ENCODE measurements around the gene ERBIN. TPM values are rescaled to one million over a fixed set of nuclear protein-coding genes. Genes with fewer than 3 reads are reported as not detected.
"Not testable (repeated sequence)": the region's sequence is repeated elsewhere in the genome, so short reads cannot be mapped to it uniquely, and the experiment has no call there.

Gene ERBIN
- total RNA-seq, 1 experiment from 2014 or later: 88.4 TPM

DNA sequence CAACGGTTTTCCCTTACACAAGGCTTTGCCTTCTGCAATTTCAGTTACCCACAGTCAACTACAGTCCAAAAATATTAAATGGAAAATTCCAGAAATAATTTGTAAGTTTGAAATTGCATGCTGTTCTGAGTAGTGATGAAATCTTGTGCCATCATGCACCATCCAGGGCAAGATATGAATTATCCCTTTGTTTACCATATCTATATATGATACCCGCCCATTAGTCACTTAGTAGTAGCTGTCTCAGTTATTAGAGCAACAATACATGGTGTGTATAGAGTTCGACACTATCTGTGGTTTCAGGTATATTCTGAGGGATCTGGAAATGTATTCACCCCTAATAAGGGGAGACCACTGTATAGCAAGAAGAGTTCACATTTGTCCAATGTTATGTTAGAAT, 29.4 kb downstream of the ERBIN start:
- Histone ChIP-seq H3K9me3 (ENCODE audit: control insufficient read depth, insufficient read depth, low read depth, low read length) (no peaks in the 10 kb centered on the region), H3K27ac (ENCODE audit: low read length) (no peak overlapping the region), H3K4me3 (ENCODE audit: low read depth in 2 of 2, low read length in 2 of 2) (no peak overlapping the region), H3K36me3 (ENCODE audit: control insufficient read depth, insufficient read depth, low read length) (no peaks in the 10 kb centered on the region), H3K27me3 (ENCODE audit: control insufficient read depth, insufficient read depth, low read length) (no peaks in the 10 kb centered on the region), H3K4me1 (ENCODE audit: control insufficient read depth, insufficient read depth, low read length) (no peaks in the 10 kb centered on the region; the same call in 1 of the 2 replicates)
- TF ChIP-seq POLR2AphosphoS5 (IDR thresholded peaks at IDR 0.05; ENCODE audit: low read depth, low read length) (no peak), SIN3A (IDR thresholded peaks at IDR 0.05; ENCODE audit: borderline replicate concordance, insufficient read depth, low read depth, low read length) (no peak), TCF7L2 (IDR thresholded peaks at IDR 0.05; ENCODE audit: low read depth, low read length) (no peak)
- TF ChIP-seq, protein P1, sequence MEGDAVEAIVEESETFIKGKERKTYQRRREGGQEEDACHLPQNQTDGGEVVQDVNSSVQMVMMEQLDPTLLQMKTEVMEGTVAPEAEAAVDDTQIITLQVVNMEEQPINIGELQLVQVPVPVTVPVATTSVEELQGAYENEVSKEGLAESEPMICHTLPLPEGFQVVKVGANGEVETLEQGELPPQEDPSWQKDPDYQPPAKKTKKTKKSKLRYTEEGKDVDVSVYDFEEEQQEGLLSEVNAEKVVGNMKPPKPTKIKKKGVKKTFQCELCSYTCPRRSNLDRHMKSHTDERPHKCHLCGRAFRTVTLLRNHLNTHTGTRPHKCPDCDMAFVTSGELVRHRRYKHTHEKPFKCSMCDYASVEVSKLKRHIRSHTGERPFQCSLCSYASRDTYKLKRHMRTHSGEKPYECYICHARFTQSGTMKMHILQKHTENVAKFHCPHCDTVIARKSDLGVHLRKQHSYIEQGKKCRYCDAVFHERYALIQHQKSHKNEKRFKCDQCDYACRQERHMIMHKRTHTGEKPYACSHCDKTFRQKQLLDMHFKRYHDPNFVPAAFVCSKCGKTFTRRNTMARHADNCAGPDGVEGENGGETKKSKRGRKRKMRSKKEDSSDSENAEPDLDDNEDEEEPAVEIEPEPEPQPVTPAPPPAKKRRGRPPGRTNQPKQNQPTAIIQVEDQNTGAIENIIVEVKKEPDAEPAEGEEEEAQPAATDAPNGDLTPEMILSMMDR (IDR thresholded peaks at IDR 0.05): no peak
- TF ChIP-seq, protein P2, sequence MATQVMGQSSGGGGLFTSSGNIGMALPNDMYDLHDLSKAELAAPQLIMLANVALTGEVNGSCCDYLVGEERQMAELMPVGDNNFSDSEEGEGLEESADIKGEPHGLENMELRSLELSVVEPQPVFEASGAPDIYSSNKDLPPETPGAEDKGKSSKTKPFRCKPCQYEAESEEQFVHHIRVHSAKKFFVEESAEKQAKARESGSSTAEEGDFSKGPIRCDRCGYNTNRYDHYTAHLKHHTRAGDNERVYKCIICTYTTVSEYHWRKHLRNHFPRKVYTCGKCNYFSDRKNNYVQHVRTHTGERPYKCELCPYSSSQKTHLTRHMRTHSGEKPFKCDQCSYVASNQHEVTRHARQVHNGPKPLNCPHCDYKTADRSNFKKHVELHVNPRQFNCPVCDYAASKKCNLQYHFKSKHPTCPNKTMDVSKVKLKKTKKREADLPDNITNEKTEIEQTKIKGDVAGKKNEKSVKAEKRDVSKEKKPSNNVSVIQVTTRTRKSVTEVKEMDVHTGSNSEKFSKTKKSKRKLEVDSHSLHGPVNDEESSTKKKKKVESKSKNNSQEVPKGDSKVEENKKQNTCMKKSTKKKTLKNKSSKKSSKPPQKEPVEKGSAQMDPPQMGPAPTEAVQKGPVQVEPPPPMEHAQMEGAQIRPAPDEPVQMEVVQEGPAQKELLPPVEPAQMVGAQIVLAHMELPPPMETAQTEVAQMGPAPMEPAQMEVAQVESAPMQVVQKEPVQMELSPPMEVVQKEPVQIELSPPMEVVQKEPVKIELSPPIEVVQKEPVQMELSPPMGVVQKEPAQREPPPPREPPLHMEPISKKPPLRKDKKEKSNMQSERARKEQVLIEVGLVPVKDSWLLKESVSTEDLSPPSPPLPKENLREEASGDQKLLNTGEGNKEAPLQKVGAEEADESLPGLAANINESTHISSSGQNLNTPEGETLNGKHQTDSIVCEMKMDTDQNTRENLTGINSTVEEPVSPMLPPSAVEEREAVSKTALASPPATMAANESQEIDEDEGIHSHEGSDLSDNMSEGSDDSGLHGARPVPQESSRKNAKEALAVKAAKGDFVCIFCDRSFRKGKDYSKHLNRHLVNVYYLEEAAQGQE (IDR thresholded peaks at IDR 0.05; ENCODE audit: insufficient read depth in 1 of 2, low read depth in 2 of 2, low read length in 1 of 2): no peak
- in situ Hi-C loops (cut with HindIII; ENCODE audit: low pct_unique_long_range_greater_than_20kb, low sequenced_read_pairs) (no loop called here), intact Hi-C loops (cut with micrococcal nuclease; ENCODE audit: unreplicated experiment) (no loop called here)
- ATAC-seq (peak; percentile 67), DNase-seq (ENCODE audit: low read depth, low spot score) (no peak)
- no TSS peak for BruUV-seq (replicated peaks)
- POLR2A ChIA-PET: interaction anchor here (0.6 kb wide), 1 partner anchor 9 kb away, joined by 7 read pairs; no protein-coding TSS in a partner anchor
- CTCF ChIA-PET: no interaction called here

DNA sequence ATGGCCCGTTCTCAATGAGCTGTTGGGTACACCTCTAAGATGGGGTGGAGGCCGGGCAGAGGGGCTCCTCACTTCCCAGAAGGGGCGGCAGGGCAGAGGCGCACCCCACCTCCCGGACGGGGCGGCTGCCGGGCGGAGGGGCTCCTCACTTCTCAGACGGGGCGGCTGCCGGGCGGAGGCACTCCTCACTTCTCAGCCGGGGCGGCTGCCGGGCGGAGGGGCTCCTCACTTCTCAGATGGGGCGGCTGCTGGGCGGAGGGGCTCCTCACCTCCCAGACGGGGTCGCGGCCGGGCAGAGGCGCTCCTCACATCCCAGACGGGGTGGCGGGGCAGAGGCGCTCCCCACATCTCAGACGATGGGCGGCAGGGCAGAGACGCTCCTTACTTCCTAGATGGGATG, 31.3 kb downstream of the ERBIN start:
- BruUV-seq (replicated peaks); in situ Hi-C loops (cut with HindIII; ENCODE audit: low pct_unique_long_range_greater_than_20kb, low sequenced_read_pairs); H3K9me3 ChIP-seq (ENCODE audit: control insufficient read depth, insufficient read depth, low read depth, low read length); ATAC-seq; POLR2A ChIA-PET; H3K4me3 ChIP-seq (ENCODE audit: low read depth in 2 of 2, low read length in 2 of 2); H3K27me3 ChIP-seq (ENCODE audit: control insufficient read depth, insufficient read depth, low read length); DNase-seq (ENCODE audit: low read depth, low spot score); intact Hi-C loops (cut with micrococcal nuclease; ENCODE audit: unreplicated experiment); H3K4me1 ChIP-seq (ENCODE audit: control insufficient read depth, insufficient read depth, low read length); H3K27ac ChIP-seq (ENCODE audit: low read length); H3K36me3 ChIP-seq (ENCODE audit: control insufficient read depth, insufficient read depth, low read length); CTCF ChIA-PET: not testable (repeated sequence)

DNA sequence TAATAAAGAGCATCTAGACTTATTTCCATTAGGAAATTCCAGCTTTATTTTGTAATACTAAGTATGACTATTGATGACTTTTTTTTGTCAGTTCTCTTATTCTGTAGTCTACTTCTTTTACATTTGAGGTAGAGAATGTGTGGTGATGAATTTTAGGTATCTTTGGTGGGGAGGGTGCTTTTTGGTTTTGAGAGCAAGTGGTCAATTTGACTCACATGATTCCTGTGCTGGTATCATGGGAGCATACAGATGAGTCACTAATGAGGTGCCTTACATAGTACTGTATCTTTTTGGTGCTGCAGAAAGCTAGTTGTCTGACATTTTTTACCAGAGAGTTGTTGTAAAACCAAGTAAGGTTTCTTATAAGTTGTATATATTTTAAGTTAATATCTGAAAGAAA, 35.3 kb downstream of the ERBIN start:
- Histone ChIP-seq H3K4me3 (ENCODE audit: low read depth in 2 of 2, low read length in 2 of 2) (no peak overlapping the region), H3K4me1 (ENCODE audit: control insufficient read depth, insufficient read depth, low read length) (peaks cover 7% of the 10 kb centered on the region; the same call in 1 of the 2 replicates), H3K27ac (ENCODE audit: low read length) (no peak overlapping the region), H3K36me3 (ENCODE audit: control insufficient read depth, insufficient read depth, low read length) (no peaks in the 10 kb centered on the region), H3K9me3 (ENCODE audit: control insufficient read depth, insufficient read depth, low read depth, low read length) (no peaks in the 10 kb centered on the region), H3K27me3 (ENCODE audit: control insufficient read depth, insufficient read depth, low read length) (no peaks in the 10 kb centered on the region)
- TF ChIP-seq POLR2AphosphoS5 (IDR thresholded peaks at IDR 0.05; ENCODE audit: low read depth, low read length) (no peak), TCF7L2 (IDR thresholded peaks at IDR 0.05; ENCODE audit: low read depth, low read length) (no peak), SIN3A (IDR thresholded peaks at IDR 0.05; ENCODE audit: borderline replicate concordance, insufficient read depth, low read depth, low read length) (no peak)
- TF ChIP-seq, protein P2 (IDR thresholded peaks at IDR 0.05; ENCODE audit: insufficient read depth in 1 of 2, low read depth in 2 of 2, low read length in 1 of 2): no peak
- TF ChIP-seq, protein P1 (IDR thresholded peaks at IDR 0.05): no peak
- in situ Hi-C loops (cut with HindIII; ENCODE audit: low pct_unique_long_range_greater_than_20kb, low sequenced_read_pairs): no loop called here
- POLR2A ChIA-PET: no interaction called here
- BruUV-seq (replicated peaks): no TSS peak
- intact Hi-C loops (cut with micrococcal nuclease; ENCODE audit: unreplicated experiment): no loop called here
- DNase-seq (ENCODE audit: low read depth, low spot score) (no peak), ATAC-seq (no peak)
- CTCF ChIA-PET: no interaction called here
